Measurements from ENCODE around the gene KIDINS220. TPM values are rescaled to one million over a fixed set of nuclear protein-coding genes. Genes with fewer than 3 reads are reported as not detected.

KIDINS220 gene
- total and polyA plus RNA-seq, 9 of the 15 experiments (the other 6 are each of a cell fraction or from before 2014, with no cell fraction given), result 15.2 to 48.0 (median 34.4) TPM

DNA sequence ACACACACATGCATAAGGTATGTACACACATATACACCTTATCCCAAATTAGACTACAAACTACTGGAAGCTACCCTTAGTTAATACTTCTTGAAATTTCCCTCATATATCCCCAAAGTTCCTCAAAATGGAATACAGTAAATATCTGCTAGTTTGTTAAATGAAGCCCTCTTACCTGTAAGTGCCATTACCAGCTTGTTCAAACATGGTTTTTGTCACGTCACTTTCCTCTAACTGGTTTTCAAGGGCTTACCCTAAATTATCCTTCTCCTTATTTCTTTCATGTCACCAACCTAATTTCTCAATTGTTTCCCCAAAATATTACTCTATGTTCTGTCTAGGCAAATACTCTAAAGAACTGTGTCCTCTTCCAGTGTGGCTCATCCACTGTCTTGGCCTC, 24.4 kb upstream of the KIDINS220 start (continued):
- TF ChIP-seq, protein P1, sequence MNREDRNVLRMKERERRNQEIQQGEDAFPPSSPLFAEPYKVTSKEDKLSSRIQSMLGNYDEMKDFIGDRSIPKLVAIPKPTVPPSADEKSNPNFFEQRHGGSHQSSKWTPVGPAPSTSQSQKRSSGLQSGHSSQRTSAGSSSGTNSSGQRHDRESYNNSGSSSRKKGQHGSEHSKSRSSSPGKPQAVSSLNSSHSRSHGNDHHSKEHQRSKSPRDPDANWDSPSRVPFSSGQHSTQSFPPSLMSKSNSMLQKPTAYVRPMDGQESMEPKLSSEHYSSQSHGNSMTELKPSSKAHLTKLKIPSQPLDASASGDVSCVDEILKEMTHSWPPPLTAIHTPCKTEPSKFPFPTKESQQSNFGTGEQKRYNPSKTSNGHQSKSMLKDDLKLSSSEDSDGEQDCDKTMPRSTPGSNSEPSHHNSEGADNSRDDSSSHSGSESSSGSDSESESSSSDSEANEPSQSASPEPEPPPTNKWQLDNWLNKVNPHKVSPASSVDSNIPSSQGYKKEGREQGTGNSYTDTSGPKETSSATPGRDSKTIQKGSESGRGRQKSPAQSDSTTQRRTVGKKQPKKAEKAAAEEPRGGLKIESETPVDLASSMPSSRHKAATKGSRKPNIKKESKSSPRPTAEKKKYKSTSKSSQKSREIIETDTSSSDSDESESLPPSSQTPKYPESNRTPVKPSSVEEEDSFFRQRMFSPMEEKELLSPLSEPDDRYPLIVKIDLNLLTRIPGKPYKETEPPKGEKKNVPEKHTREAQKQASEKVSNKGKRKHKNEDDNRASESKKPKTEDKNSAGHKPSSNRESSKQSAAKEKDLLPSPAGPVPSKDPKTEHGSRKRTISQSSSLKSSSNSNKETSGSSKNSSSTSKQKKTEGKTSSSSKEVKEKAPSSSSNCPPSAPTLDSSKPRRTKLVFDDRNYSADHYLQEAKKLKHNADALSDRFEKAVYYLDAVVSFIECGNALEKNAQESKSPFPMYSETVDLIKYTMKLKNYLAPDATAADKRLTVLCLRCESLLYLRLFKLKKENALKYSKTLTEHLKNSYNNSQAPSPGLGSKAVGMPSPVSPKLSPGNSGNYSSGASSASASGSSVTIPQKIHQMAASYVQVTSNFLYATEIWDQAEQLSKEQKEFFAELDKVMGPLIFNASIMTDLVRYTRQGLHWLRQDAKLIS (CRISPR knock-in tag; IDR thresholded peaks at IDR 0.05), result no peak
- TF ChIP-seq ZNF165 (CRISPR knock-in tag; IDR thresholded peaks at IDR 0.05; ENCODE audit: borderline replicate concordance) (no peak), CBFA2T3 (IDR thresholded peaks at IDR 0.05) (no peak)

DNA sequence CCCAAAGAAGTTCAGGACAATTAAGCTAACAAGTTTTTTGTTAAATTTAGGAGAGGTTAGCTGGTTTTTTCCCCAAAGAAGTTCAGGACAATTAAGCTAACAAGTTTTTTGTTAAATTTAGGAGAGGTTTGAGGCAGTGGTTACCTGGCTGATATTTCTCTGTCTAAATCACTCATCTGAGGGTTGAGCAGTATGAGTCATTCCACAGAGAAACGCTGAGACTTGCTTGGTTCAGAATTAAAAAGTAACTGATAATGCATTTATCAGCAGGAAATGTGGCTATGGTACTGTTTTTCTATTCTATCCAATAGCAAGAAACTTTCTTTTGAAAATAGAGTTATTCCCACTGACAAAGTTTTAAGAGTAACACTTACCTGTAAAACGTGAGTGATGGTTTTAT, 22.8 kb upstream of the KIDINS220 start:
- Histone ChIP-seq H3K4me2 (ENCODE audit: insufficient read depth, low read length) (no peak overlapping the region), H2AFZ (ENCODE audit: low read depth, low read length) (no peak overlapping the region), H3K4me1 (replicated peaks in 1 of 2; ENCODE audit: control insufficient read depth in 2 of 2, insufficient read depth in 2 of 2, low read length in 2 of 2) (no peaks in the 10 kb centered on the region; a peak in 1 of 5 replicates), H3K9ac (ENCODE audit: insufficient read depth in 1 of 2, low read depth in 2 of 2, low read length in 2 of 2) (no peak overlapping the region), H3K36me3 (ENCODE audit: control insufficient read depth, insufficient read depth, low read length) (peaks cover 39% of the 10 kb centered on the region), H3K4me3 (no peak overlapping the region), H3K79me2 (ENCODE audit: control insufficient read depth, insufficient read depth, low read length) (no peaks in the 10 kb centered on the region), H3K9me3 (replicated peaks; ENCODE audit: control insufficient read depth, insufficient read depth, low read depth, low read length) (no peaks in the 10 kb centered on the region), H3K27ac (ENCODE audit: extremely low read depth, low read depth, low read length) (no peak overlapping the region), H4K20me1 (replicated peaks; ENCODE audit: control insufficient read depth, insufficient read depth, low read length) (no peaks in the 10 kb centered on the region), H3K9me1 (ENCODE audit: control insufficient read depth, insufficient read depth, low read length) (no peaks in the 10 kb centered on the region), H3K27me3 (ENCODE audit: control insufficient read depth in 2 of 2, insufficient read depth in 2 of 2, low read length in 2 of 2) (no peaks in the 10 kb centered on the region)
- CTCF ChIA-PET (ENCODE audit: low intra/inter-chr PET ratio), result no interaction called here
- intact Hi-C loops (cut with micrococcal nuclease), result no loop called here
- POLR2A ChIA-PET, result no interaction called here
- DNase-seq (ENCODE audit: extremely low read depth in 1 of 4, low spot score in 3 of 4) (no peak), ATAC-seq (0 out of 3 replicates have a peak, but pooled peaks have one; percentile 49), FAIRE-seq (peak; percentile 54)
- no TSS peak for BruUV-seq (replicated peaks)
- in situ Hi-C loops (cut with MboI), result no loop called here
- 13% methylated on average over 2 of the region's 2 CpGs for WGBS (ENCODE audit: insufficient coverage, low coverage, missing lambda C conversion rate)
- no peak for TF ChIP-seq CSDE1 (IDR thresholded peaks at IDR 0.05)
- TF ChIP-seq MEIS2 (IDR thresholded peaks at IDR 0.05; ENCODE audit: partially characterized antibody), result peak; percentile 29
- TF ChIP-seq HDAC6 (IDR thresholded peaks at IDR 0.05; ENCODE audit: low read depth, low read length), result no peak
- no peak for TF ChIP-seq MYBL2 (IDR thresholded peaks at IDR 0.05; ENCODE audit: low read depth)
- TF ChIP-seq MYBL2 (CRISPR knock-in tag; IDR thresholded peaks at IDR 0.05; ENCODE audit: borderline replicate concordance), result no peak
- peak; percentile 31; the same call in 1 of the 2 replicates for TF ChIP-seq FOSL1 (tag; conservative IDR thresholded peaks at IDR 0.05)
- TF ChIP-seq JUND (IDR thresholded peaks at IDR 0.05; ENCODE audit: borderline replicate concordance, low read depth, low read length), result peak; percentile 77; the same call in 1 of the 2 replicates
- TF ChIP-seq JUND (tag; IDR thresholded peaks at IDR 0.05; ENCODE audit: borderline replicate concordance, low read depth, low read length), result peak; percentile 68; the same call in 1 of the 3 replicates
- no peak for TF ChIP-seq TAF7 (tag; IDR thresholded peaks at IDR 0.05)
- TF ChIP-seq ZNF699 (CRISPR knock-in tag; IDR thresholded peaks at IDR 0.05; ENCODE audit: insufficient replicate concordance), result no peak
- TF ChIP-seq, protein P2, sequence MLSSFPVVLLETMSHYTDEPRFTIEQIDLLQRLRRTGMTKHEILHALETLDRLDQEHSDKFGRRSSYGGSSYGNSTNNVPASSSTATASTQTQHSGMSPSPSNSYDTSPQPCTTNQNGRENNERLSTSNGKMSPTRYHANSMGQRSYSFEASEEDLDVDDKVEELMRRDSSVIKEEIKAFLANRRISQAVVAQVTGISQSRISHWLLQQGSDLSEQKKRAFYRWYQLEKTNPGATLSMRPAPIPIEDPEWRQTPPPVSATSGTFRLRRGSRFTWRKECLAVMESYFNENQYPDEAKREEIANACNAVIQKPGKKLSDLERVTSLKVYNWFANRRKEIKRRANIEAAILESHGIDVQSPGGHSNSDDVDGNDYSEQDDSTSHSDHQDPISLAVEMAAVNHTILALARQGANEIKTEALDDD (IDR thresholded peaks at IDR 0.05), result 0 out of 2 replicates have a peak, but pooled peaks have one; percentile 25
- TF ChIP-seq NBN (IDR thresholded peaks at IDR 0.05; ENCODE audit: low read depth), result no peak
- TF ChIP-seq, protein P3, sequence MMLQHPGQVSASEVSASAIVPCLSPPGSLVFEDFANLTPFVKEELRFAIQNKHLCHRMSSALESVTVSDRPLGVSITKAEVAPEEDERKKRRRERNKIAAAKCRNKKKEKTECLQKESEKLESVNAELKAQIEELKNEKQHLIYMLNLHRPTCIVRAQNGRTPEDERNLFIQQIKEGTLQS (IDR thresholded peaks at IDR 0.05), result peak; percentile 47; the same call in 1 of the 2 replicates
- TF ChIP-seq, protein P3 (CRISPR knock-in tag; conservative IDR thresholded peaks at IDR 0.05), result no peak

All from K562 (cell line).